ENCODE data around the gene RESP18. TPM values are rescaled to one million over a fixed set of nuclear protein-coding genes. Genes with fewer than 3 reads are reported as not detected.

Gene RESP18
- total RNA-seq, 2 donors from 2014 or later: not detected

GRCh38 chr2:219308142-219309101 lies 24.1 kb downstream of the RESP18 start:
- DNase-seq (peak; percentile 47 to 70 (median 52)), ATAC-seq (peak; percentile 84)
- Mint-ChIP-seq H3K27me3 (peaks cover 57% of the 10 kb centered on the region), H3K36me3 (ENCODE audit: low read depth) (peaks cover 2% of the 10 kb centered on the region), H3K4me1 (no peaks in the 10 kb centered on the region), H3K4me3 (no peak overlapping the region), H3K27ac (no peak overlapping the region)
- peaks cover 2% of the 10 kb centered on the region for H3K9me3 ChIP-seq (ENCODE audit: control insufficient read depth, low read length, poor library complexity, severe bottlenecking)

DNA sequence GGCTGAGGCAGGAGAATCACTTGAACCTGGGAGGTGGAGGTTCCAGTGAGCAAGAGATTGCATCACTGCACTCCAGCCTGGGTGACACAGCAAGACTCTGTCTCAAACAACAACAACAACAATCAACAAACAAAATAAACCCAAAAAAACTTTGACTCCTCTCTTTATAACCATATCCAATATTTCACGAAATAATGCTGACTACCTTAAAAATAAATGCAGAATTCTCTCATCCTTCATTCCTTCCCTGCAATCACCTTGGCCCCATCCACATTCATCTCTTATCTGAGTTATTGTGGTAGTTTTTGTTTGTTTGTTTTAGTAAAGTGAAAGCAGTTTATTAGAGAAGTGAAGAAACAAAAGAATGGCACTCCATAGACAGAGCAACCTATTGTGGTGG lies 26.5 kb downstream of the RESP18 start:
- H3K36me3 Mint-ChIP-seq (ENCODE audit: low read depth): peaks cover 2% of the 10 kb centered on the region
- H3K4me3 Mint-ChIP-seq: no peak overlapping the region
- H3K27me3 Mint-ChIP-seq: peaks cover 76% of the 10 kb centered on the region
- ATAC-seq: no peak
- H3K4me1 Mint-ChIP-seq: peaks cover 5% of the 10 kb centered on the region
- no peak overlapping the region for H3K27ac Mint-ChIP-seq
- peaks cover 2% of the 10 kb centered on the region for H3K9me3 ChIP-seq (ENCODE audit: control insufficient read depth, low read length, poor library complexity, severe bottlenecking)
- no peak for DNase-seq

DNA sequence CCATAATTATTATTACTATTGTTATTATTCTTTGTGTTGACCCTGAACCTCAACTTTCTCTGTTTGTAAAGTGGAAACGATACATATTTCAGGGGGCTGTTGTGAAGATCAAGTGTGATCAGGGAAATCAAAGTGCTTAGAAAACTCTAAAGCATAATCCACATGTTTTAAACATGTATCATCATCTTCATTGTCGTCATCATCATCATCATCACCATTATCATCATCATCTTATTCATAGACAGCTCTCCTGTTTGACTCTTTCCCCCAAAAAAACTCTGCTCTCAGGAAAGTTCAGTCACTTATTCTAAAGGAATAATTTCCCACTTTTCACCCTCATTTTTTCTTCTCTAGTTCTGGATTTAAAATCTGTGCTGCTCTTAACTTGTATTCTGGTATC lies 28.3 kb downstream of the RESP18 start:
- H3K27ac Mint-ChIP-seq: no peak overlapping the region
- peaks cover 75% of the 10 kb centered on the region for H3K27me3 Mint-ChIP-seq
- ATAC-seq (no peak), DNase-seq (no peak)
- H3K4me3 Mint-ChIP-seq: no peak overlapping the region
- peaks cover 2% of the 10 kb centered on the region for H3K36me3 Mint-ChIP-seq (ENCODE audit: low read depth)
- peaks cover 5% of the 10 kb centered on the region for H3K4me1 Mint-ChIP-seq
- no peaks in the 10 kb centered on the region for H3K9me3 ChIP-seq (ENCODE audit: control insufficient read depth, low read length, poor library complexity, severe bottlenecking)

GRCh38 chr2:219302412-219302968 lies 30.1 kb downstream of the RESP18 start:
- H3K9me3 ChIP-seq (ENCODE audit: control insufficient read depth, low read length, poor library complexity, severe bottlenecking): no peaks in the 10 kb centered on the region
- ATAC-seq (no peak), DNase-seq (no peak)
- Mint-ChIP-seq H3K27me3 (peaks cover 70% of the 10 kb centered on the region), H3K27ac (no peak overlapping the region), H3K4me1 (peaks cover 8% of the 10 kb centered on the region), H3K36me3 (ENCODE audit: low read depth) (peaks cover 2% of the 10 kb centered on the region), H3K4me3 (no peak overlapping the region)

DNA sequence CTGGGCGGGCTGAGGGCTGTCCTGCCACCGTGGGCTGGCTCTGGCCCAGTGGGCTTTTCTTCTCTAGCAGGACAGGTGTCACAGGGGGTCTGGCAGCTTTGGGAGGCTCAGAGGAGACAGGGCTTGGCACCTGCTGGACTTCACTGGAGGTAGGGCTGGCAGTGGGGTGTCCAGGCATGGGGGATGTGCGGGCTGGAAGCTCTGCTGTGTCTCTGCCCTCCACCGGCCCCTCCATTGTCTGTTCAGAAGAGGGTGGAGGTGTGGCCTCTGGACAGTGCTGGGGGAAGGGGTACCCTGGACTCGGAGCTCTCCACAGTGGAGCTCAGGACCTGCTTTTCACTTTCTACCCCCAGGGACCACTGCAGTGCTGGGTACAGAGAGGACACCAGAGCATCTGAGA lies 32.5 kb downstream of the RESP18 start:
- H3K27ac Mint-ChIP-seq: no peak overlapping the region
- DNase-seq (no peak), ATAC-seq (no peak)
- no peak overlapping the region for H3K4me3 Mint-ChIP-seq
- peaks cover 12% of the 10 kb centered on the region for H3K4me1 Mint-ChIP-seq
- peaks cover 53% of the 10 kb centered on the region for H3K27me3 Mint-ChIP-seq
- peaks cover 1% of the 10 kb centered on the region for H3K36me3 Mint-ChIP-seq (ENCODE audit: low read depth)
- H3K9me3 ChIP-seq (ENCODE audit: control insufficient read depth, low read length, poor library complexity, severe bottlenecking): no peaks in the 10 kb centered on the region

GRCh38 chr2:219299372-219299760 lies 33.2 kb downstream of the RESP18 start:
- Mint-ChIP-seq H3K27me3 (peaks cover 46% of the 10 kb centered on the region), H3K4me3 (no peak overlapping the region), H3K36me3 (ENCODE audit: low read depth) (no peaks in the 10 kb centered on the region), H3K27ac (no peak overlapping the region), H3K4me1 (peaks cover 14% of the 10 kb centered on the region)
- DNase-seq (no peak), ATAC-seq (no peak)
- no peaks in the 10 kb centered on the region for H3K9me3 ChIP-seq (ENCODE audit: control insufficient read depth, low read length, poor library complexity, severe bottlenecking)

GRCh38 chr2:219298759-219299371 lies 33.7 kb downstream of the RESP18 start:
- H3K4me1 Mint-ChIP-seq: peaks cover 19% of the 10 kb centered on the region
- H3K9me3 ChIP-seq (ENCODE audit: control insufficient read depth, low read length, poor library complexity, severe bottlenecking): no peaks in the 10 kb centered on the region
- peaks cover 42% of the 10 kb centered on the region for H3K27me3 Mint-ChIP-seq
- H3K36me3 Mint-ChIP-seq (ENCODE audit: low read depth): no peaks in the 10 kb centered on the region
- DNase-seq: peak; percentile 70 to 89 (median 77)
- no peak overlapping the region for H3K27ac Mint-ChIP-seq
- peak; percentile 63 for ATAC-seq
- H3K4me3 Mint-ChIP-seq: no peak overlapping the region

- Mint-ChIP-seq H3K4me1 (peaks cover 19% of the 10 kb centered on the region), H3K27me3 (peaks cover 33% of the 10 kb centered on the region), H3K27ac (peak overlapping the region; percentile 29), H3K36me3 (ENCODE audit: low read depth) (no peaks in the 10 kb centered on the region), H3K4me3 (no peak overlapping the region)
- DNase-seq: no peak
- no peaks in the 10 kb centered on the region for H3K9me3 ChIP-seq (ENCODE audit: control insufficient read depth, low read length, poor library complexity, severe bottlenecking)
- ATAC-seq: no peak
Observed at GRCh38 chr2:219297766-219298456, 34.6 kb downstream of the RESP18 start.

DNA sequence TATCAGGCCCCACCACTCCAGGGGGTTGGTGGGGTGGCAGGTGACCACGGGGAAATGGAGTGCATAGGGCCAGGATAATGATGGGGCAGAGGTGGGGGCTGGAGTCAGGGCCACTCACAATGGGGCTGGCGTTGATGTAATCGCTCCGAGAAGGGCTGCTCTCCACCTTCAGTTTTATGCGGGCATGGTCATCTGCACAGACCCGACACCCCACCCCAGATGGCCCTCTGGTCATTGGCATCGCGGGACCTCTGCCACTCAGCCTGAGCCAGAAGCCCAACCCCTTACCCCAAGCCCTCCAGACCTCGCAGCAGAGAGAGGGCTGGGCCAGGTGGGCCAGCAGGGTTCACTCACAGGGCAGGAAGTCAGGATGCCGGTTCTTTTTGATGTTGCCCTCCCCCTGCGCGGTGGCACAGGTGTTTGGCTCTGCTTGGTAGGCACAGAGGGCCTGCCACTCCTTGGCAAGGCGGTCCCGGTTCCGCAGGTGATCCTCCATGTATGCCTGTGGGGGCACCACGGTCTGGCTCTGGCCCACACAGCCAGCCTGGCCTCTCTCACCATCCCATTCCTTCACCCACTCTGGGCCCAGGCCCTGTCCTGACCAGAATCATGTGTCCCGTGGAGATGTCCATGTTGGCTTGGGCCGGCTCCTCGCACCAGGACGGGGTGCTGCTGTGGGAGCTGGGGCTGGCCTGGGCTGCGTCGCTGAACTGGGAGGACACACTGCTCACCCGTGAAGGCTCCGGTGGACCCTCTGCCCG lies 35.7 kb downstream of the RESP18 start:
- Mint-ChIP-seq H3K36me3 (ENCODE audit: low read depth) (no peaks in the 10 kb centered on the region), H3K27ac (no peak overlapping the region), H3K4me3 (no peak overlapping the region), H3K27me3 (peaks cover 22% of the 10 kb centered on the region), H3K4me1 (peaks cover 19% of the 10 kb centered on the region)
- H3K9me3 ChIP-seq (ENCODE audit: control insufficient read depth, low read length, poor library complexity, severe bottlenecking): no peaks in the 10 kb centered on the region
- DNase-seq (no peak), ATAC-seq (no peak)

DNA sequence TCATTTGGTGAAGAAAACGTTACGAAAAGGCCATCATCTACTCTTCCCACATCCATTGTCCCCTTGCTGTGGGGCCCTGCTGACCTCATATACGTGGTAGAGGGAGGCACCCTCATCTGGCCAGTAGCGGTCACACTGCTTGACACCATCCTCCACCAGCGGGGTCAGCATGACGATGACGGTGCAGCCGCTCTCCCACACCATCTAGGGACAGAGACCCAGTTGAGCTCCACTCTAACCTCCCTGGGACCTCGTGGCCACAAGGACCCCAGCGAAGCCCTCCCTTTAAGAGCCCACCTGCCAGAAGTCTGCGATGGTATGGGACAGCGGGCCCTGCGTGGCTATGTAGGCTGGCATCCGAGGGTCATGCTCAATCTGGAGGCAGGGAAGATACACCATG lies 36.4 kb downstream of the RESP18 start:
- ATAC-seq (no peak), DNase-seq (no peak)
- peaks cover 15% of the 10 kb centered on the region for H3K4me1 Mint-ChIP-seq
- H3K9me3 ChIP-seq (ENCODE audit: control insufficient read depth, low read length, poor library complexity, severe bottlenecking): no peaks in the 10 kb centered on the region
- peaks cover 15% of the 10 kb centered on the region for H3K27me3 Mint-ChIP-seq
- H3K36me3 Mint-ChIP-seq (ENCODE audit: low read depth): no peaks in the 10 kb centered on the region
- peak overlapping the region; percentile 1 for H3K27ac Mint-ChIP-seq
- H3K4me3 Mint-ChIP-seq: no peak overlapping the region

DNA sequence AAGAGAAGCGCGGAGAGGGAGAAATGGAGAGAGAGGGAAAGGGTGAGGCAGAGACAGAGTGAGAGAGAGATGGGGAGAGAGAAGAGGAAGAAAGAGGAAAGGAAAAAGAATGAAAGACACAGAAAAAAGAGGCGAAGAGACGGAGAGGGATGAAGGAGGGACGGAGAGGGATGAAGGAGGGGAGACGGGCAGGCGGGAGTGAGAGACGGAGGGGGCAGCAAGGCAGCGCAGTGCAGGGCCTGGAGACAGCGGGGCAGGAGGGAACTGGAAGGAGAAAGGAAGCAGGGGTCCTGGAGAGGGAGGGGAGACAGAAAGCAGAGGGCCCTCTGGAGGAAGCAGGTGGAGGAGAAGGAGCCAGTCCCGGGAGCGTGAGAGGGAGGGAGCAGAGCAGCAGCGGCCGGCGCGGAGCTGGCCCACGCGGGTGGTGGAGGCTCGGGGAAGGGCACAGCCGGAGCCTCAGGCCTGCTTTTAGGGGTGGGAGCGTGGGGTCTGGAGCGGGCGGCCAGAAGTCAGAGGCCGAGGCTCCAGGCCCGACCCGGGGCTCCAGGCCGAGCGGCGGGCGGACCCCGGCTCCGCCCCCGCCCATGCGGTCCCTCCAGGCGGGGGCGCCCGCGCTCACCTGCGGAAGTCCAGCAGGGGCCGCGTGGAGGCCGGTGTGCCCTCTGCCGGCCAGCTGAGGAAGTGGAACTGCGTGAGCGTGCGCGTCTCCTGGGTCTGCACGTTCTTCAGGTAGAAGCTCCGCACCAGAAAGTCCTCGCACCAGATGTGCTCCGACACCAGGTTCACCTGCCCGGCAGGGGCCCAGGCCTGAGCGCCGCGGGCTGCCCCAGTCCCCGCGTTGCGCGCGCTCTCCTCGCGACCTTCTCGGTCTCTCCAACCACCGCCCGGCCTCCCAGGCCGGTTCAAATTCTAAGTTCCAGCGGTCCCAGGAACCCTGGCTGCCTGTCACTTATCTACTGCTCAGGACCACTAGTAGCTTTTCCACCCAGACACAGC lies 37.9 kb downstream of the RESP18 start:
- H3K9me3 ChIP-seq (ENCODE audit: control insufficient read depth, low read length, poor library complexity, severe bottlenecking): no peaks in the 10 kb centered on the region
- Mint-ChIP-seq H3K36me3 (ENCODE audit: low read depth) (no peaks in the 10 kb centered on the region), H3K27ac (peak overlapping the region; percentile 66), H3K4me1 (peaks cover 14% of the 10 kb centered on the region), H3K27me3 (peaks cover 1% of the 10 kb centered on the region), H3K4me3 (peak overlapping the region; percentile 90)
- DNase-seq: peak; percentile 83 to 90 (median 89)
- peak; percentile 97 for ATAC-seq

All from T-helper 17 cell (primary cell).